Measurements from ENCODE around the gene CSRNP3.

- TF ChIP-seq RAD21 (IDR thresholded peaks at IDR 0.05; ENCODE audit: low read depth) (no peak), YY1 (IDR thresholded peaks at IDR 0.05; ENCODE audit: low read depth) (no peak), FOXM1 (IDR thresholded peaks at IDR 0.05; ENCODE audit: borderline replicate concordance, low read depth) (no peak), TAF1 (IDR thresholded peaks at IDR 0.05; ENCODE audit: low read depth) (no peak), REST (IDR thresholded peaks at IDR 0.05; ENCODE audit: low read depth) (no peak), CREB1 (IDR thresholded peaks at IDR 0.05; ENCODE audit: low read depth) (no peak), EP300 (IDR thresholded peaks at IDR 0.05; ENCODE audit: borderline replicate concordance) (no peak), MAX (IDR thresholded peaks at IDR 0.05) (no peak), CEBPB (IDR thresholded peaks at IDR 0.05) (no peak), USF1 (IDR thresholded peaks at IDR 0.05) (no peak), NFIC (IDR thresholded peaks at IDR 0.05) (no peak), EGR1 (IDR thresholded peaks at IDR 0.05) (no peak)
These were observed 19.3 kb upstream of the CSRNP3 start for GRCh38 chr2:165450156-165450555.
